Stimulated activated CD8-positive, alpha-beta memory T cell treated with anti-CD3 and anti-CD28 coated beads, Interleukin-4, amount 100 ng/mL, for 4 hours (primary cell): ENCODE data around the gene MBOAT1.
"Not testable (repeated sequence)": the region's sequence is repeated elsewhere in the genome, so short reads cannot be mapped to it uniquely, and the experiment has no call there.

ENCODE experiments used
- DNase-seq, 2 donors: peaks; one replicate each; pipeline ENCODE4 v3.0.0-alpha.2; 2020; ENCODE audit warnings: low read depth in 2 of 2, low spot score in 1 of 2

Gene MBOAT1

DNA sequence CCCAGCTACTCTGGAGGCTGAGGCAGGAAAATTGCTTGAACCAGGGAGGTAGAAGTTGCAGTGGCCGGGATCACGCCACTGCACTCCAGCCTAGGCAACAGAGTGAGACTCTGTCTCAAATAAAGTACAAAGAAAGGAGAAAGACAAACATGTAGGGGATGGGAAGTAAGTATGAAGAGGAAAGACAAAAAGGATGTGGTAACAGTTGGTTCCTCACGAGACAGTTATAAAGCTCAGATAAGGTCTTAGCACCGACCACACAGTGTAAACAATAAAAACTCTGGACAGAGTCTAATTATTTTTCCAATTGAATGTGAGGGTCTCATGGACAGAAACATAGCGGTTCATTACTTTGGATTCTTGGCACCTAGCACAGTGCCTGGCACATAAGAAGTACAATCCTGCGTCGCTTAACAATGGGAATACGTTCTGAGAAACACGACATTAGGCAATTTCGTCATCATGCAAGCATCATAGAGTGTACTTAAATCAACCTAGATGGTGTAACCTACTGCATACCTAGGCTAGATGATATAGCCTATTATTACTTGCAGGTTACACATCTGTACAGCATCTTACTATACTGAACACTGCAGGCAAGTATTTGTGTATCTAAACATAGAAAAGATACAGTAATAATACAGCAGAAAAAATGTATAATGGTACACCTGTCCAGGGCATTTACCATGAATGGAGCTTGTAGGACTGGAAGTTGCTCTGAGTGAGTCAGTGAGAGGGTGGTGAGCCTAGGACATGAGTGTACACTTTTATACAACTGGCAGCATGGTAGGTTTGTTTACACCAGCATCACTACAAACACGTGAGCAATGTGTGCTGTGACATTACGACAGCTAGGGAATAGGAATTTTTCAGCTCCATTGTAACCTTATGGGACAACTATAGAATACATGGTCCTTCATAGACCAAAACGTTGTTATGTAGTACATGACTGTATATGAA lies 38.2 kb downstream of the MBOAT1 start:
- DNase-seq, result no peak

DNA sequence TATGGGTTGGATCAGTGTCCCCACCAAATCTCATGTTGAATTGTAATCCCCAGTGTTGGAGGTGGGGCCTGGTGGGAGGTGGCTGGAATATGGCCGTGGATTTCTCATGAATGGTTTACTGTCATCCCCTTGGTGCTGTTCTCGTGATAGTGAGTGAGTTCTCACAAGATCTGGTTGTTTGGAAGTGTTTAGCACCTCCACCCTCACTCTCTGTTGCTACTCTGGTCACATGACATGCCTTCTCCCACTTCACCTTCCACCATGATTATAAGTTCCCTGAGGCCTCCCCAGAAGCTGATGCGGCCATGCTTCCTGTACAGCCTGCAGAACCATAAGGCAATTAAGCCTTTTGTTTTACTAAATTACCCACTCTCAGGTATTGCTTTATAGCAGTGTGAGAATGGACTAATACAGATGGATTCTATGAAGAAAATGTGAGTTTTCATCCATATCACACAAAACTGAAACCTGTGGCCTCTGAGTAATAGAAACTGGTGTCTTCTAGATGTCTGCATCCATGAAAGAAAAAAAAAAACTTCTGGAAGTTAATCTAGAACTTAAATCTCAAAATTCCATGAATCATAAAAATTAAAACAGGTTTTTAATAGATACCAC lies 39.3 kb downstream of the MBOAT1 start:
- DNase-seq, result no peak

DNA sequence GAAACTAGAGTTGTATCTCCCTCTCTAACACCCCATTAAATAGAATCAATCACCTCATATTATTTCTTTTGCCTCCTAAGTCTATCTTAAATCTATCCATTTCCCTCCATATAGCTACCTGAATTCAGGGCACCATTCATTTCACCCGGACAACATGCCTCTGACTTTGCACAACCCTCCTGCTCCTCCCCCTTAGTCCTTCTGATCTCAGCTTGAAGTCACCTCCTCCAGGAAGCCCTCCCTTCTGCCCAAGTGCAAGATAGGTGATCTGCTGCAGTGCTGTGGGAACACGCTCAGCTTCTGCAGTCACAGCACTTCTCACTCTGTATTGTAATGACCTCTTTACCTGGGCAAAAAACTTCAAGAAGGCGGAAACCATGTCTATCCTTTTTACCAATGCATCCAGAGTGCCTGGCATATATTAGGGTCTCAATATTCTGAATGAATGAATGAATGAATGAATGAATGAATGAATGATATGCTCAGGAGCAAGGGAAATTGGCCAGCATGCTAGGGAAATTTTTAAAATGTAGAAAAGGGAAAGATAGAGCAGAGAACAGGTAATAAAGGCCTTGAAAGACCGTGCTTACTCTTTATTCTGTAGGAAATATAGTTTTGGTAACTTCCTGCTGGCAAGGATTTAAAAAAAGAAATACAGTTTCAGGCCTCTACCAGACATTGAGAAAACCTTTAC lies 41.7 kb downstream of the MBOAT1 start:
- no peak for DNase-seq

DNA sequence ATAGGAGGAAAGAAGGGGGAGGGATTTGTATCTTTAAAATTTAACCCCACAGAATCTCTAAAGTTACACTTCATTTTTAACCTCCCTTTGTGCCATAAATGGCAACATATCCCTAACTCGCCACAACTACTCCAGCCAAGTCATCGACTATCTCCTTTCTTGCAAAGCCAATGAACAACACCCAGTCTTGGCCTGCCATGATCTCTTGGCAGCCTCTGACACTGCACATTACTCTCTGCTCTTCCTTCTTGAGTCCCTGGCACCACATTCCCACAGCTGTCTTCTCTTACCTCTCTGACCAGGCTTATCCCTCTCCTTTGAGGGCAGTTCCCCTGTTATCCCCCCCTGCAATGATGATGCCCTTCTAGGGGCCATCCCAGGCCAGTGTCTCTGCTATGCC lies 42.5 kb downstream of the MBOAT1 start:
- no peak for DNase-seq

DNA sequence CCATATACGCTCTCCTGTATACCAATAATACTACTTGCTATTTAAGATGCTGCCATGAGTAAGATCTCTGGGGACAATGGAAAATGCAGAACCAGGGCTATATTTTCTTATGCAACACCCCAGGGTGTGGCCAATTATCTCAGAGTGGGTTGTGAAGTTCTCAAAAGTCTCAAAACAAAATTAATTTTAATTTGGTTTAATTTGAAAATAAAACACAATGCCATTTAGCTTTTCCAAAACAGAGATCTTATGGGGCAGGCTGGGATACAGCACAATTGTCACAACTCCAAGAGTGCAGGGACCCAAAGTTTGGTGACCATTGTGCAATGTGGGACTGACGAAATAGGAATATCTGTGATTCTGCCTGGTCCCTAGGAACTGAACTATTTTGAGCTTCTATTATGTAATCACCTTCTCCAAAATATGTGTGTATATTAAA lies 43.1 kb downstream of the MBOAT1 start:
- DNase-seq, result no peak

DNA sequence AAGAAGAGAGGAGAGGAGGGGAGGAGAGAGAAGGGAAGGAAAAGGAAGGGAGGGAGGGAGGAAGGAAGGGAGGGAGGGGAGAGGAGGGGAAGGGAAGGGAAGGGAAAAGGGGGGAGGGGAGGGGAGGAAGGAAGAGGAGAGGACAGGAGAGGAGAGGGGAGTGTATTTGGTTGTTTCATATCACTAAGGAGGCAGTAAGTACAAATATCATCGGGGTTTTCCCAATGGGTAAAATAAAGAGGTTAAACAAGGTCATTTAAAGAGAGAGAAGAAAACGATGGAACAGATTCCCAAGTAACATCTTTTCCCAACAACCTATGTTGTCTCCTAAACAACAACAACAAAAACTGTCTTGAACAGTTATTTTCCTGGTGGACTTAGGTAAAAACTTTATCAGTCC lies 43.6 kb downstream of the MBOAT1 start:
- DNase-seq, result no peak

DNA sequence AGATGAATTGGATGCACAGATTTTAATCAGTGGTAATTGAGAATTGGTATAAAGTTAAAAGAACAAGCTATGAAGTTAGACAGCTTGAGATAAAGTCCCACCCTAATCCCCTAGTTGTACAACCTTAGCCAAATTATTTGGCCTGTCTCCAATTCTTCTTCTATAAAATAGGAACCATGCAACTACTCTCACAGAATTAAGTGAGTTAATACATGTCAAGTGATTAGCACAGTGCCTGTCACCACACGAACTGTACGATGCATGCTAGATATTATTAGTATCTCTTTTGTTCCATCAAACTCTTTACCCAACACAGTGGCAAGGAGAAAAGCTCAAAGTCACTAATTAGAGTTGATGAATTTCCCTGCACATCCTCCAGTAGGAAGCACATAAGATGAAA lies 44.7 kb downstream of the MBOAT1 start:
- no peak for DNase-seq

DNA sequence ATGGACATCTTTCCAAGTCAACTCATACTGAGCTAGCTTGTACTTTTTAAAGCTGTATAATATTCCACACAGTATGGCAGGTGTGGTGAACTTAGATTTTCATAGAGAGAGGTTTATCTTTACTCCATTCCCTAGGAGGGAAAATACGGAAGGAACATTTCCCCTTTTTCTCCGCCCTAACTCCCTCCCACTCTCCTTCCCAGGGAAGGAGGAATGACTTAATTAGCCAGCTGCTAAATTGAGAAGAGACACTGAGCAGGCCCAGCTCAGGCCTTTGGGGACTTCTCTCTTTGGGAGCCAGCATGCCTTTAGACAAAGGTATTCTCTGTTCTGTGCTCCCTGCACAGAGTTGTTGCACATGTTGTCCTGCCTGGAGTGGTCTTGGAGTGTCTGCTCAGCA lies 46.1 kb downstream of the MBOAT1 start:
- no peak for DNase-seq

DNA sequence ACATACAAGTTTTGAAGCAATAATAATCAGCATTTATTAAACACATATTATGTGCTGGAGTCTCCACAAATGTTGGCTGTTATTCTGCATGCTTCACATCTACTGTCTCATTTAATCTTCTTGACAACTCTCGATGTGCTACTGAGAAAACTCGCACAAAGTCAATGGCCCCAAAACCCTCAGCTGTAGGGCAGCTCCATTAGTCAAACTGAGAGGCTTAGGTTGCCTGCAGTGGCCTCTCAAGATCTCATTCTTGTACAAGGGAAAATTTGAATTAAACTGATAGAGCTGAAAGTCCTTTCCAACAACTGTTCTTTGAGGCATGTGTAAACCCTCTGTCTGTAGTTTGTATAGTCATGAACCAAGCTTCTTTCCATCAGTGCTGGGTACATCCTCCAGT lies 49.8 kb downstream of the MBOAT1 start:
- no peak for DNase-seq

DNA sequence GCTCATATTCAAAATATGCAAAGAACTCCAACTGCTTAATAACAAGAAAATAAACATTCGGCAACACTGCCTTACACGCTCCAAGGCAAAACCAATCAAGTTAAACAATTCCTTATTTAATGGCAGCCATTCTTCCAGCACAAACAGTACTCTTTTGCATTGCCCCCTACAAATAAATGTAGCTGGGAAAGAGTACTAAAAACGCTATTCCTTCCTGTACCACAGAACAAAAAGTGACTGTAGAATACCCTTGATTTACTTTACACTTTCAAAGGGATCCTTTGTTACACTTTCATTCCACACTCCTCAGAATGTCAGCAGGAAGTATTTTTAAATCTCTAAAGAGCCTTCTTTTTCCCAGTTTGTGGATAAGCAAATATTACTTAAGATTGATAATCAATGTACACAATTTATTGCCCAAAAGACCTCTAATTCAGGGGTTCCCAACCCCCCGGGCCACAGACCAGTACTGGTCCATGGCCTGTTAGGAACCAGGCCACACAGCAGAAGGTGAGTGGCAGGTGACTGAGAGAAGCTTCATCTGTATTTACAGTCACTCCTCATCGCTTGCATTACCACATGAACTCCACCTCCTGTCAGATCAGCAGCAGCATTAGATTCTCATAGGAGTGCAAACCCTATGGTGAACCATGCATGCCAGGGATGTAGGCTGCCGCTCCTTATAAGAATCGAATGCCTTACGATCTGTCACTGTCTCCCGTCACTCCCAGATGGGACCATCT lies 51.6 kb downstream of the MBOAT1 start:
- DNase-seq, result no peak

DNA sequence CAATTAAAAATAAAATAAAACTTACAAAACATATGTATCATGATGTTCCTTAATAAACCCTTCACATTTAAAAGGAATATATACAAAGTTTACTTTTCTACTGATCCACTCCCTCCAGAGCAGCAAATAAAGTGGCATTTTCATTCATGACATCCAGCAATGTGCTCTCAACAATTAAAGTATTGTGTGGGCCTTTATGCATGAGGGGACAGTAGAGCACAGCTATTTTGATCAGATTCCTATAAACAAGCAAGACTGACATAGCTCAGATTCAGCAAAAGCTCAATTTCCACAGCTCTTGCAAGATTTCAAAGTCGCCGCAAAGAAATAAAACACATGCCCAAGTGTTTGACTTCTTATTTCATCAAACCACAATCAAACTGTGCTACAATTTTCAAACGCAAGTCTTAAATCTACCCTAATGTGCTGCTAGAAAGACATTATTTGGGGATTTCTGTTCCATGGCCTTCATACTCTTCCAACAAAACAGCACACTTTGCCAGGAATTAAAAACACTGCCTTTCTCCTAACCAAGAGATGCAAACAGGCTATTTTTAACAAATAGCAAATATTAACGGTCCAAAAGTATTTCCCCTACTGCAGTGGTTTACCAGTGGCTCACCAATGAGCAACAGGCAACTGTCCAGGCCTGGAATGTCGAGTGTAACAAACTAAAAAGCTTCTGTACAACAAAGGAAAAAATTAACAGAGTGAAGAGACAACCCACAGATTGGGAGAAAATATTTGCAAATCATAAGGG lies 52.3 kb downstream of the MBOAT1 start:
- DNase-seq, result no peak

DNA sequence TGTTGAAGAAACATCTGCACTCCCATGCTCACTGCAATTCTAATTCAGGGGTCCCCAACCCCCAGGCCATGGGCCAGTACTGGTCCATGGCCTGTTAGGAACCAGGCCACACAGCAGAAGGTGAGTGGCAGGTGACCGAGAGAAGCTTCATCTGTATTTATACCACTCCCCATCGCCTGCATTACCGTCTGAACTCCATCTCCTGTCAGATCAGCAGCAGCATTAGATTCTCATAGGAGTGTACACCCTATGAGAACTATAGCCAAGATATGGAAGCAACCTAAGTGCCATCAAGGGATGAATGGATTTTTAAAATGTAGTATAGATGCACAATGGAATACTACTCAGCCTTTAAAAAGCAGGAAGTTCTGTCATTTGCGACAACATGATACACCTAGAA lies 53.2 kb downstream of the MBOAT1 start:
- DNase-seq, result no peak

DNA sequence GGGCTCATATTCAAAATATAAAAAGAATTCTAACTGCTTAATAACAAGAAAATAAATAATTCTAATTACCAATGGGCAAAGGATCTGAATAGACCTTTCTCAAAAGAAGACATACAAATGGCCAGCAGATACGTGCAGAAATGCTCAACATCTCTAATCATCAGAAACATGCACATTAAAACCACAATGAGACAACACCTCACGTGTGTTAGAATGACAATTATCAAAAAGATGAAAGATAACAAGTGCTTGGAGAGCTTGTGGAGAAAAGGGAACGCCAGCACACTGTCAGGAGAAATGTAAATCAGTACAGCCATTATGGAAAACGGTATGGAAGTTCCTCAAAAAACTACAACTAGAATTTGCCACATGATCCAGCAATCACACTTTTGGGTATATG lies 53.6 kb downstream of the MBOAT1 start:
- DNase-seq, result no peak

DNA sequence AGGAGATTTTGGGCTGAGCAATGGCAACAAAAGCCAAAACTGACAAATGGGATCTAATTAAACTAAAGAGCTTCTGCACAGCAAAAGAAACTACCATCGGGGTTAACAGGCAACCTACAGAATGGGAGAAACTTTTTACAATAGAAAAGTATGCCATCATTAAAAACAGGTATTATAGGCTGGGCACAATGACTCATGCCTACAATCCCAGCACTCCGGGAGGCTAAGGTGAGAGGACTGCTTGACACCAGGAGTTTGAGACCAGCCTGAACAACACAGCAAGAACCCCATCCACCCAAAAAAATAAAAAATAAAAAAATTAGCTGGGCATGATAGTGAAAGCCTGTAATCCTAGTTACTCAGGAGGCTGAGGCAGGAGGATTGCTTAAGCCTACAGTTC lies 55.4 kb downstream of the MBOAT1 start:
- DNase-seq, result no peak

DNA sequence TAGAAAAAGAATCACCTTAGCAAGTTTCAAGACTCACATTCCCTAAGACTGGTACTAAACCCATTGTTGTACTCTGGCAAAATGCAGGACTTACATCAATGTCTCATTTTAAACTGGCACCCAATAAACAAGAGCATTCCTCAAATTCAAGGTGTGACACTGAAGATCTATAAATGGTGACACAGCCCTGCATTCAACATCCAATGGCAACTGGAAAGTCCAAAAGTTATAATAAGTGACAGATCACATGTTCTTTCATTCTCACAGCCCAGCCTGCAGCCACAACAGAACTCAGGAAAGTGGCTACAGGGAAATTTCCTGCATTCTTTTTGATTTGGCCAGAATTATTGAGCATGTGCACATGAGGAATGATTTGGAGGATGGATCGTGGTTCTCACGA lies 57.5 kb downstream of the MBOAT1 start:
- no peak for DNase-seq

DNA sequence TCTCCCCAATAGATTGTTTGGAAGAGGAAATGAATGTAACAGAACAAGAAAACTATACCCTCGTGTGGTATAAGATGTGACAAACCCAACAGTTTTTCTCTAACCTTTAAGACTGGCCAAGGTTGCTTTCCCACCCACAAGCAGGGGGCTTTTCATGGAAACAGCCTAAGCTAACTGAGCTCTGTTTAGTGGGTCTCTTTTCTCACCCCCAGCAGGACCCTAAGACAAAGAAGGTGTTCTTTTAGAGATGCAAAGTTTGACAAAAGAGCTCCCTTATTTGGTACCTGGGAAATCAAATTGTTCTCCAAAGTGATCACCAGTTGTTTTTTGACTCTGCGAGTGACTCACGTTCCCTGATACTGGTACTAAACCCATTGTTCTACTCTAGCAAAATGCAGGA lies 59.1 kb downstream of the MBOAT1 start:
- no peak for DNase-seq

DNA sequence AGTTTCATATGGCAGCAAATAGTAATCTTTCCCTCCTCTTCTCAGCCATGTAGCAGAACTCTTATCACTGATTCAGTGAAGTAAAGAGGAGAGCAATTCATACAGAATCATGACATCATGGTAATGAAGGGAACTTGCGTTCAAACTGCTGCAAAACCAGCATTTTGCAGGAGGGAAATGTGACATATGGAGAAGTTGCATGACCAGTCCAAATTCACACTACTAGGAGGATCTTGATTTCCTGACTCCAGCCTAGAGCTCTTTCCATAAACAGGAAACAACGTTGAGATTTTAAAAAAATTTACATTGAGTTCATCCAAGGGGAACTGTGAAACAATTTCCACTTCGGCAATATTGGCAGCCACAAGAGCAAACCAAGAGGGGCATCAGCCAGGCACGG lies 63.8 kb downstream of the MBOAT1 start:
- no peak for DNase-seq

DNA sequence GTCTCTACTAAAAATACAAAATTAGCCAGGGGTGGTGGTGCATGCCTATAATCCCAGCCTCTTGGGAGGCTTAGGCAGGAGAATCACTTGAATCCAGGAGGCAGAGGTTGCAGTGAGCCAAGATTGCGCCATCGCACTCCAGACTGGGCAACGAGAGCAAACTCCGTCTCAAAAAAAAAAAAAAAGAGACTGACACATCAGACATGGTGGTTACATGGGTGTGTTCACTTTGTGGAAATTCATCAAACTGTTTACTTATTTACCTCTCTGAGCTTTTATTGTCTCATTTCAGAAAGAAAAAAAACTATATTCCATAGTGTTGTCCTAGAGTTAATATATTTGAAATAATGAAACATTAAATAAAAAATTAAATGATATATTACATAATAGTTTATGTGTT lies 64.8 kb downstream of the MBOAT1 start:
- no peak for DNase-seq

DNA sequence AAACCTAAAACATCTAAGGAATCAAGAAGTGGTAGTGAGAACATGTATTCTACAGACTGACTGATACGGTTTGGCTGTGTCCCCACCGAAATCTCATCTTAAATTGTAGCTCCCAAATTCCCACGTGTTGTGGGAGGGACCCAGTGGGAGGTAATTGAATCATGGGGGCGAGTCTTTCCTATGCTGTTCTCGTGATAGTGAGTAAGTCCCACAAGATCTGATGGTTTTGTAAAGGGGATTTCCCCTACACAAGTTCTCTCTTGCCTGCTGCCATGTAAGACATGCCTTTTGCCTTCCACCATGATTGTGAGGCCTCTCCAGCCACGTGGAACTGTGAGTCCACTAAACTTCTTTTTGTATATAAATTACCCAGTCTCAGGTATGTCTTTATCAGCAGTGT lies 65.4 kb downstream of the MBOAT1 start:
- DNase-seq, result not testable (repeated sequence)

DNA sequence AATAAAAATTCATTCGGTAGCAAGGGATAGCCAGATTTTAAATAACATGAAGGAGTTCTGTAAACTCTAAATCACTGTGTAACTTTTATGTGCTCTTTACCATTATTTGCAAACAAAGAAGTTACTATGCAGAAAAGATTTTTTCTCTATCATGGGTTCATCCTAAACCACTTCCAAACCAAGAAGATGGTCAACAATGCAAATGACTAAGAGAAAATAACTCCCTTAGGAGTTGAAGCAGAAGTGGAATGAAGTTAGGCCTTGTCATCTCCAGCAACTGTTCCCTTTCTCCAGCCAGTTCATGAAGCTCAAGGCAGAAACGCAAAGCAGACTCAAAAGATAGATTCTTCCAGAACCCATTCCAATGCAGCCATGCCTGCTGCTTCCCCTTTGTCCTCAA lies 66.0 kb downstream of the MBOAT1 start:
- no peak for DNase-seq

DNA sequence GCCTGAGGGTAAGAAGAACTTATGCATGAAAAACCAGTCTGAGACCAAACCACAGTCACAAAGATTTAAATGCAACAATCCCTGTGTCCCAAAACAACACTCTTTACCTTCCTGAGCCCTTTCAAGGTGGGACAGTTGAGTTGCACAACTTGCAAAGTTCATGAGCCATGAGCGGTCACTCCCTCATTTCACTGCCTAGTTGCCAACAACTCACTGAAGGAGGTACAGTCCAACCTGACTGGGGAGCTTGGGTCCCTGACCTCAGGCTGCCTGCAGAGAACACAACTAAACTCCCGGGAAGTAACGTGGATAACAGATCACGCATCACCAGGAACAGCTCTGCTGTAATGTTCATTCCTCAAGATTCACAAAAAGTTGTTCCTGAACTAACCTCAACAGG lies 69.4 kb downstream of the MBOAT1 start:
- DNase-seq, result no peak
